MV-4-11 (cell line): ENCODE results near the gene ROR1.
A peak's percentile ranks its signal among the peaks of the same experiment; 100 is the strongest.
"Not testable (repeated sequence)": the region's sequence is repeated elsewhere in the genome, so short reads cannot be mapped to it uniquely, and the experiment has no call there.

Source experiments
- DNase-seq: peaks from one replicate; lab custom pipeline; 2025; lab: John Stamatoyannopoulos, UW

Gene ROR1

GRCh38 chr1:64104585-64104984, 330.8 kb downstream of the ROR1 start:
- DNase-seq: not testable (repeated sequence)

DNA sequence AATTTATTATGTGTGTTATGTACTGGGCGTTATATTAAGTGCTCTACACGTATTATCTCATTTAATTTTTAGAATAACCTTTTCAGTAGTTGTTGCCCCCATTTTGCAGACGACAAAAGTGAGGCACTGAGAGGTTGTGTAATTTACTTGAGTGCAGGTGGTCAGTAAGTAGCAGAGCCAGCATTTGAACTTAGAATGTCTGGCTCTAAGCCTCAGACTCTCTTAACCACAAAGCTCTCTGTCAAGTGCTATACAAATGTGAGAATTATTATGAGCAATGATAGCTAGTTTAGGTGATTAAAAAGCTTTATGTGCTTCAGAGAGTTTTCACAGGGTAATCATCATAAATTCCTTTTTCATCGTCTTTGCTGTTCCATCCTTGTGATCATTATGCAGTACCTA, 333.3 kb downstream of the ROR1 start:
- no peak for DNase-seq

DNA sequence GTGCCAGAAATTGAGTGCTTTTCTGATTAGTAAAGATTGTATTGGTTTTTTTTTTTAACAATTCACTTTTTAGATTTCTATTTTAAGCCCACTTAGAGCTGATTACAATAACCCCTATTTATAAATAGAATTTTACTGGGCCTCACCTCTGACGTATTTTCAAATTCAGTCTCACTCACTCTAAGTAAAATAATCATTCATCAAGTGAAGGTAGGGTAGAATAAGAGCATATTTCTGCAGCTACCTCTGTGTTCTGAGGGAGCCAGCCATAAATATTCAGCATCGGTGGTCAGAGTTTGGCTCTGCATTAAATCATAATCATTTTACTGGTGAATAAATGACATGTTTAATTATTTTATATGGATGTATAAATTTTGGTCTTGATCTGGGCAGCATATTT, 333.8 kb downstream of the ROR1 start:
- DNase-seq: no peak

DNA sequence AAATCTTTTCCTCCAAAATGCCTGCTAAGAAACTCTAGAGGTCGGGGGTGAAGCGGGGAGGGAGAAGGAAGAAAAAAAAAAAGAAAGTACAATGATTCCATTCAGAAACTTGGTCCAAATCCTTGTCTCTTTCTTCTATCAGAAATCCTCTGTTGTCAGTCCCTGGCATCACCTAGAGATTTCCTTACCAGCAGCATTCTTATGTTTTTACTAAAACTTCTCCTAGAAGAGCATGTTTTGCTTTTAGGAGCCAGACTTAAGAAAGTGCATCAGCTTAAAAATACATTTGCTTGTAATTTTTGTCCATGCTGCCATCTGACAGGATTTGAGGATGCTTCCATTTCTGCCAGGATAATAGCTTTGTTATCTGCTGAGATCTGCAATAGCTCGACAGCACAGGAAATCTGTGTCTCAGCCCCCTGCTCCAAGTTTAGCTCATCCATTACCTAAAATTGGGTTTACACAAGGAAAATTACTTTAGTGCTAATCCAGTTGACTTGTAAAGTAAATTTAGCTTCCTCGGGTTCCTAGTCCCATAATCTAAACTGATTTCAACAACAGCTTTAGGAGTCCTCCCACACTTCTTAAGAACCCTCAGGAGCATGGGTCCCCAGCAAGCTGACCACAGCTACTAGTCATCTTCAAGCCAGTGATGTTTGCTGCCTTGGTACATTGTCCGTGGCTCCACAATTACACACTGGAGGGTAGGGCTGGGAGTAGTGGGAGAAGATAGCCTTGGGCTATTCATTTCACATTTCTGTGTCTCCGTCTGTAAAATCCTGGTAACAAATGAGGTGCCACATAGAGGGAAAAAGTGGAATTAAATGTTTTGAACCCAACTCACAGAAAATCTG, 337.3 kb downstream of the ROR1 start:
- DNase-seq: no peak

DNA sequence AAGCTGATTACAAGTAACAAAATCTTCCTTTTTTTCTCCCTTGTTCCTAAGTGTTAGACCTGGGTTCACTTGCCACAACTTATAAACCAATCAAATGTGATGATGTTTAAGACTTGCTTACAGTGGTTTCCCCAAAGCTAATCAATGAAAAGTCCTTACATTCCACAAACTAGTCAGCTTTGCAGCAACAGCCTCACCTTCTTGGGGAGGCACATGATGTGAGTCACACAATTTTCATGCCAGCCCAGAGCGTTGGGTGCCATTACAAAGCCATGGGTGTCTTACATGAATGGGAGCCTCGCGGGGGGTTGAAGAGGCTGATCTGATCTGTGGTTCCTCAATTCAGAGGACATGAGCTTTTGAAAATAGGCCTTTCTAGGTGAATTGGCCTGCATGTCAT, 338.0 kb downstream of the ROR1 start:
- no peak for DNase-seq

GRCh38 chr1:64112281-64112680, 338.5 kb downstream of the ROR1 start:
- no peak for DNase-seq

DNA sequence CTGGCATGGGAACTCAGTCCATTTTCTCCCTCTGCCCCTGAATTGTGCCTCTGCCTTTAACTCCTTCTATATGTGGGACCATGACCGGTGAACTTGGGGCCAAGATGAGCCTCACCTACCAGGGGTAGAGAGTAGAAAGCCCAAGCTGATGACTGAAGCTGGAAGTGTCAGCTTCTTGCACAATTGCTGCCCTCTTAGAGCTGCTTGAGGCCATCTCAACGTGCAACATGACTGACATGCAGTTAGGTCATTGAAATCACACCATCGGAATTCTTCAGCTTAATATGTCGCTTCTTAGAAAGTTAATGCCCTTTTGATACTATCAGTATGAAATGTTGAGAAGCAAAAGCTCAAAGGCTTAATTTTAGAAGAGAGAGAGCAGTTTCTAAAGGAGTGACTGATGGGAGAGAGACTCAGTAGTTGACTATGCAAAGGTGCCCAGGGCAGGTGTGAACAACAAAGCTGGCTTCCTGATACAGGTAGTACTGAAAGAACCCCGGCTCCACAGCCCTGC, 340.3 kb downstream of the ROR1 start:
- DNase-seq: no peak

- no peak for DNase-seq
Measured at GRCh38 chr1:64116537-64116936, 342.7 kb downstream of the ROR1 start.

DNA sequence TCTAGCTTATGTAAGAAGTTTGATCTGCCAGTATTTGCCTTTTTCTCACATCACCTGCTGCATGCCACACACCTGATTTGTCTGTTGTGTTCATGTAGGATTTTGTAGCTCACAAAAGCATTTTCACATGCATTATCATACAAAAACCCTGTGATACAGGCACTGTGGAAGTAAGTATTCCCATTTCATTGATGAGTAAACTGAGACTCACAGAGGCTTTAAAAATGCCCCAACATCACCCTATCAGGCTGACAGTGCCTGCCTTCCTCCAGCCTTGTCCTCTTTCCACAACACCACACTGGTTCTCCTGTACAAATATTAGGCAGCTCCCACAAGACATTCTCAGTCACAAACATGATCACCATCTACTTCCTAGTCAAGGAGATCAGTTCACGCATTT, 343.7 kb downstream of the ROR1 start:
- no peak for DNase-seq

DNA sequence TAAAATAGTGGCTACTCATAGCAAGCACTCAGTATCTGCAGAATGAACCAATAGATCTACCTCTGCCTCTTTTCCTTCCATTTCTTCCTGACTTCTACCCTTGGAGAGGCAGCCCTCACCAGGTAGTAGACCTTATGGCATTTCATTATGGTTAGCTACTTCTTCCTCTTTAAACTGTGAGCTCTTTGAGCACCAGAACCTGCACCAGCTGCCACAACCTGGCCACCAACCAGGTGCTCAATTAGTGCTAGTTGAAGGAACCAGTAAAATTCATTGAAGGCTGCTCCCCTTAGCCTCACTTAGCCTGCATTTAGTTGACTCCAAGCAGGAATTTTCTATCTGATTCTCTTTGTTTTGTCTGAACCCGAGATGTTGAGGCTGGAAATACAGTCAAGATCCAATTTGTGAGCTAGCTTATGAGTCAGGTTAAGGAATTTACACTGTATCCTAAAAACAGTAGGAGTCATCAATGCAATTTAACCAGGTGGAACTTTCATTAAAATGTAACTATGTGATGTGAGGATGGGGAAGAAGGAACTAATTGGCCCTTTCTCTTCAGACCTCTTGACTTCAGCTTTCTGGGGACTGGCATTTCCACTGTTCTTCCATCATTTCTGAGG, 348.1 kb downstream of the ROR1 start:
- DNase-seq: no peak

DNA sequence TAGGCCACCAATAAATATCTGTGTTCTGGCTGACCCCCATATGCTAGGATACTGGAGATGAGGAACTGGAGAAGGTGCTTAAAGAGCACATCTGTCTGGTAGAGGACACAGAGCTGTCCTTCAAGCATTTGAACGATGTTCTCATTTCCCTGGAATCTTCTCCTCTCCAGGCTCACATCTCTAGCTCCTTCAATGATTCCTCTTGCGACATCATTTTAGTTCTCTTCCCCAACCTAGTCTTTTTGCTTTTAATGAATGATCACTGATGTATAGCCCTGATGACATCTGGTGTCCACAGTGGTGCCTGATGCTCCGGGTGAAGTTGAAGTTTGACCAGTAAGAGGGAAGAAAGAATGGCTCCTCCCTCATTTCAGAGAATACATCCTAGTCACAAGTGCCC, 348.8 kb downstream of the ROR1 start:
- DNase-seq: no peak

- DNase-seq: no peak
Measured at GRCh38 chr1:64124704-64125440, 351.1 kb downstream of the ROR1 start.

- DNase-seq: no peak
Measured at GRCh38 chr1:64126581-64126980, 352.8 kb downstream of the ROR1 start.

DNA sequence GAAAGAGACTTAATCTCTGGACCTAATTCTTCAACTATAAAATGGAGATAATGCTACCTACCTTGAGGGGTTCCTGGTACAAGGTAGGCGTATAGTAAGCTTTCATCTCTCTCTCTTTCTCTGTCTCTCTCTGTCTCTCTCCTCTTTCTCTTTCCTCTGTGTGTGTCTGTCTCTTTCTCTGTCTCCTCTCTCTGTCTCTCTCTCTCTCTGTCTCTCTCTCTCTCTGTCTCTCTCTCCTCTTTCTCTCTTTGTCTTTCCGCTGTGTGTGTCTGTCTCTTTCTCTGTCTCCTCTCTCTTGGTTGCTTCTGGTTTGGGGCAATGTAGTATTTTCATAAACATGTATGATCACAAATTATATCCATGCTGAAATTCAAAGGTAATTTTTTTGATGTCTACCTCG, 353.5 kb downstream of the ROR1 start:
- DNase-seq: no peak

DNA sequence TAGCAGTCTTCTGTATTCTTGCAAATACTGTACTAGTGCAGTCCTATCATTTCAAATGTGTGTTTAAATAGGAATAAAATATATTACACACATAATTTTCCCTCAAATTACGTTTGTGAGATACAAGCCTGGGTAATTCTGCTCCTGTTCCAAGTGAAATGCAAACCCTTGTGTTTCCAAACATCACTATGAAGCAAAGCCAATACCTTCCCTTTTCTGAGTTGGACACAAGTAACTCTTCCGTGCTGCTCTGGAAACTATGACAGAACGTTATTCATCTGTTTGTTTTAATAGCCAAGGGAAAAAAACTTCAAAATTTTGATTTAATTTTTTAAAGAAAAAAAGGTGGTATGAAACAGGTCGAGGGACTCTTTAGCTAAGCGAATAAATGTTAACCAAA, 355.9 kb downstream of the ROR1 start:
- no peak for DNase-seq

- DNase-seq: no peak
Measured at GRCh38 chr1:64131155-64131554, 357.3 kb downstream of the ROR1 start.

GRCh38 chr1:64133036-64133435, 359.2 kb downstream of the ROR1 start:
- no peak for DNase-seq

GRCh38 chr1:64135462-64136223, 361.8 kb downstream of the ROR1 start:
- DNase-seq: no peak

GRCh38 chr1:64136296-64136695, 362.5 kb downstream of the ROR1 start:
- DNase-seq: no peak

- DNase-seq: peak; percentile 46
Measured at GRCh38 chr1:64136752-64137411, 363.1 kb downstream of the ROR1 start.

DNA sequence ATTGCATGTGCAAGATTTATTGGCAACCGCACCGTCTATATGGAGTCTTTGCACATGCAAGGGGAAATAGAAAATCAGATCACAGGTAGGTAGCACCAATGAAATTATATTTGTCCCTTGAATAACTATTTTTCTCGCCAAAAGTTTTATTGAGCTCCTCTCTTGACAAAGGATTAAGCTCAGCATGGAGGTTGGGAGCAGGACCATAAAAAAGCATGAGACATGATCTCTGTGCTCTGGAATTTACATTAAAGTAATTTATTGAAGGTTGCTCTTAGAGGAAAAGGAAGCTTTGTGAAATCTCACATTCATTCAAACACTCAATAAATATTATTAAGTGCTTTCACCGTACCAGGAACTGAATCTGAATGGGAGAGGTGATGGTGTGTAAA, 363.6 kb downstream of the ROR1 start:
- no peak for DNase-seq

GRCh38 chr1:64139877-64140276, 366.1 kb downstream of the ROR1 start:
- no peak for DNase-seq
